Measurements from ENCODE around the gene PCDHGB4. TPM values are rescaled to one million over a fixed set of nuclear protein-coding genes. Genes with fewer than 3 reads are reported as not detected.
"Not testable (repeated sequence)": the region's sequence is repeated elsewhere in the genome, so short reads cannot be mapped to it uniquely, and the experiment has no call there.

The PCDHGB4 gene
- total RNA-seq, 1 experiment from 2014 or later = 0.07 TPM

- peak; percentile 6 for DNase-seq (ENCODE audit: low spot score)
Measured at GRCh38 chr5:141430332-141431113, 43.0 kb downstream of the PCDHGB4 start, which contains the start of gene PCDHGA12. Gene PCDHGA12, plus strand, starts transcription at chr5:141430507. Its CDS starts 253 bp downstream, at chr5:141430760.

- no peak for DNase-seq (ENCODE audit: low spot score)
Measured at GRCh38 chr5:141431286-141431685, 43.8 kb downstream of the PCDHGB4 start.

GRCh38 chr5:141432308-141432707 is 44.8 kb downstream of the PCDHGB4 start:
- DNase-seq (ENCODE audit: low spot score) = not testable (repeated sequence)

- DNase-seq (ENCODE audit: low spot score) = not testable (repeated sequence)
Measured at GRCh38 chr5:141432726-141433125, 45.2 kb downstream of the PCDHGB4 start.

GRCh38 chr5:141434006-141434405 is 46.5 kb downstream of the PCDHGB4 start:
- no peak for DNase-seq (ENCODE audit: low spot score)

- no peak for DNase-seq (ENCODE audit: low spot score)
Measured at GRCh38 chr5:141437221-141437620, 49.7 kb downstream of the PCDHGB4 start.

- no peak for DNase-seq (ENCODE audit: low spot score)
Measured at GRCh38 chr5:141439411-141440141, 52.1 kb downstream of the PCDHGB4 start.

Other genes with a start within 250 kb of the PCDHGB4 start
- gene PCDHB6, start 237.6 kb upstream of the PCDHGB4 start, total RNA-seq (2014; rRNA removed; shearing (Covaris generic)) = 0.79 and 1.7 TPM in 2 replicates
- 5.2 and 6.9 TPM in 2 replicates for gene PCDHB7, start 215.1 kb upstream of the PCDHGB4 start, total RNA-seq (2014; rRNA removed; shearing (Covaris generic))
- gene PCDHB8, start 209.9 kb upstream of the PCDHGB4 start, total RNA-seq (2014; rRNA removed; shearing (Covaris generic)) = 7.0 and 7.5 TPM in 2 replicates
- gene PCDHB16, start 205.3 kb upstream of the PCDHGB4 start, total RNA-seq (2014; rRNA removed; shearing (Covaris generic)) = 4.2 and 7.9 TPM in 2 replicates
- gene PCDHB9, start 200.5 kb upstream of the PCDHGB4 start, total RNA-seq (2014; rRNA removed; shearing (Covaris generic)) = 11.1 and 11.2 TPM in 2 replicates
- gene PCDHB10, start 195.3 kb upstream of the PCDHGB4 start, total RNA-seq (2014; rRNA removed; shearing (Covaris generic)) = 3.9 and 7.1 TPM in 2 replicates
- 1.7 and 2.0 TPM in 2 replicates for gene PCDHB11, start 188.1 kb upstream of the PCDHGB4 start, total RNA-seq (2014; rRNA removed; shearing (Covaris generic))
- 0.69 and 2.5 TPM in 2 replicates for gene PCDHB12, start 179.0 kb upstream of the PCDHGB4 start, total RNA-seq (2014; rRNA removed; shearing (Covaris generic))
- 1.1 TPM in 2 replicates for gene PCDHB13, start 173.8 kb upstream of the PCDHGB4 start, total RNA-seq (2014; rRNA removed; shearing (Covaris generic))
- 17.6 and 18.2 TPM in 2 replicates for gene PCDHB14, start 164.4 kb upstream of the PCDHGB4 start, total RNA-seq (2014; rRNA removed; shearing (Covaris generic))
- gene PCDHB15, start 142.3 kb upstream of the PCDHGB4 start, total RNA-seq (2014; rRNA removed; shearing (Covaris generic)) = 0.26 and 1.0 TPM in 2 replicates
- gene SLC25A2, start 83.6 kb upstream of the PCDHGB4 start, total RNA-seq (2014; rRNA removed; shearing (Covaris generic)) = not detected in 2 replicates
- 109 and 119 TPM in 2 replicates for gene TAF7, start 66.9 kb upstream of the PCDHGB4 start, total RNA-seq (2014; rRNA removed; shearing (Covaris generic))
- 1.5 and 1.6 TPM in 2 replicates for gene PCDHGA1, start 57.2 kb upstream of the PCDHGB4 start, total RNA-seq (2014; rRNA removed; shearing (Covaris generic))
- gene PCDHGA2, start 48.9 kb upstream of the PCDHGB4 start, total RNA-seq (2014; rRNA removed; shearing (Covaris generic)) = 0.57 and 1.1 TPM in 2 replicates
- 0.14 TPM in 1 of 2 replicates, not detected in the other for gene PCDHGA3, start 43.9 kb upstream of the PCDHGB4 start, total RNA-seq (2014; rRNA removed; shearing (Covaris generic))
- gene PCDHGB1, start 37.6 kb upstream of the PCDHGB4 start, total RNA-seq (2014; rRNA removed; shearing (Covaris generic)) = 1.2 and 2.0 TPM in 2 replicates
- gene PCDHGA4, start 32.7 kb upstream of the PCDHGB4 start, total RNA-seq (2014; rRNA removed; shearing (Covaris generic)) = 1.1 and 1.4 TPM in 2 replicates
- 0.34 and 1.6 TPM in 2 replicates for gene PCDHGB2, start 27.7 kb upstream of the PCDHGB4 start, total RNA-seq (2014; rRNA removed; shearing (Covaris generic))
- 0.41 and 0.48 TPM in 2 replicates for gene PCDHGA5, start 23.5 kb upstream of the PCDHGB4 start, total RNA-seq (2014; rRNA removed; shearing (Covaris generic))
- gene PCDHGB3, start 17.5 kb upstream of the PCDHGB4 start, total RNA-seq (2014; rRNA removed; shearing (Covaris generic)) = 0.81 and 1.7 TPM in 2 replicates
- 1.9 and 2.5 TPM in 2 replicates for gene PCDHGA6, start 13.8 kb upstream of the PCDHGB4 start, total RNA-seq (2014; rRNA removed; shearing (Covaris generic))
- 0.69 TPM in 2 replicates for gene PCDHGA7, start 5.0 kb upstream of the PCDHGB4 start, total RNA-seq (2014; rRNA removed; shearing (Covaris generic))
- gene PCDHGA8, start 4.9 kb downstream of the PCDHGB4 start, total RNA-seq (2014; rRNA removed; shearing (Covaris generic)) = 0.05 and 0.31 TPM in 2 replicates
- gene PCDHGB5, start 10.2 kb downstream of the PCDHGB4 start, total RNA-seq (2014; rRNA removed; shearing (Covaris generic)) = 0.10 TPM in 1 of 2 replicates, not detected in the other
- gene PCDHGA9, start 15.1 kb downstream of the PCDHGB4 start, total RNA-seq (2014; rRNA removed; shearing (Covaris generic)) = 2.8 and 3.4 TPM in 2 replicates
- gene PCDHGB6, start 20.3 kb downstream of the PCDHGB4 start, total RNA-seq (2014; rRNA removed; shearing (Covaris generic)) = 0.10 and 0.33 TPM in 2 replicates
- 4.7 and 5.3 TPM in 2 replicates for gene PCDHGA10, start 25.3 kb downstream of the PCDHGB4 start, total RNA-seq (2014; rRNA removed; shearing (Covaris generic))
- 14.6 and 15.0 TPM in 2 replicates for gene PCDHGB7, start 30.0 kb downstream of the PCDHGB4 start, total RNA-seq (2014; rRNA removed; shearing (Covaris generic))
- gene PCDHGA11, start 33.4 kb downstream of the PCDHGB4 start, total RNA-seq (2014; rRNA removed; shearing (Covaris generic)) = 0.19 and 0.89 TPM in 2 replicates
- 0.31 TPM in 1 of 2 replicates, not detected in the other for gene PCDHGA12, start 42.8 kb downstream of the PCDHGB4 start, total RNA-seq (2014; rRNA removed; shearing (Covaris generic))
- gene PCDHGC3, start 88.3 kb downstream of the PCDHGB4 start, total RNA-seq (2014; rRNA removed; shearing (Covaris generic)) = 46.6 and 51.7 TPM in 2 replicates
- 0.22 TPM in 1 of 2 replicates, not detected in the other for gene PCDHGC4, start 97.3 kb downstream of the PCDHGB4 start, total RNA-seq (2014; rRNA removed; shearing (Covaris generic))
- gene PCDHGC5, start 101.4 kb downstream of the PCDHGB4 start, total RNA-seq (2014; rRNA removed; shearing (Covaris generic)) = 1.1 and 3.7 TPM in 2 replicates
- gene DIAPH1, start 231.3 kb downstream of the PCDHGB4 start, total RNA-seq (2014; rRNA removed; shearing (Covaris generic)) = 28.2 and 32.9 TPM in 2 replicates
- gene HDAC3, start 249.2 kb downstream of the PCDHGB4 start, total RNA-seq (2014; rRNA removed; shearing (Covaris generic)) = 74.1 and 78.7 TPM in 2 replicates
- gene RELL2, start 249.3 kb downstream of the PCDHGB4 start, total RNA-seq (2014; rRNA removed; shearing (Covaris generic)) = 6.9 and 10.4 TPM in 2 replicates

Data from A172 (cell line).